ENCODE measurements around the gene CHAF1B. TPM values are rescaled to one million over a fixed set of nuclear protein-coding genes. Genes with fewer than 3 reads are reported as not detected.
A peak's percentile ranks its signal among the peaks of the same experiment; 100 is the strongest.

Gene CHAF1B
- total and polyA plus RNA-seq, 2 donors (not counting 3 experiments of a cell fraction or from before 2014, with no cell fraction given), result 7.0 to 13.0 TPM

DNA sequence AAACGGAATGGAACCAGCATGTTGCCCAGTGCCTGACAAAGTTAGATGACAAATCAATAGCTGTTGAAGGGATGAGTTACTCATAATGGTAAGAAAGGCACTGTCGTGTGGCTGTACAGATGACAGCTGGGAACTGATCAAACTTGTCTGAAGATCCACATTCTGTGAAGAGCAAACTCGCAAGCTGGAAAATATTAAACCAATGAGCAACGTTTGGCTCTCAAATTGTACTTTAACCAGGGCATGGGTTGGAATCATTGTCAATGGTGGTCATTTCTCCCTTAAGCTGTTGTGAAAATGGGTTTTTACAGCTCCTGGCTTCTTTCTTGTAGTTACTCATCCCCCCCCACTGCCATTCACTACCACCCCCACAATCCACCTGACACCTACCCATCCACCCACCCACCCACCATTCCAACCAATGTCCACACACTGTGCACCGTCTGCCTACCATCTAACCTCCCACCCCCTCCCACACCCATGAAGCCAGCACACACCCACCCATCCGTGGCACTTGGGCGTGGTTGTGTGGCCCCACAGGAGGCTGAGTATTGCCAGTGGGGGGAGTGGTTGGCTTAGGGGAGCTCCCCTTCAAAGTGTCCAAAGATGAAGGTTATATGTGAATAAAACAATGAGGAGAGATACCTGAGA lies 48.0 kb downstream of the CHAF1B start:
- peak overlapping the region; percentile 8 for H3K4me2 ChIP-seq (ENCODE audit: insufficient read depth, low read length)
- peaks cover 60% of the 10 kb centered on the region for H3K4me1 ChIP-seq (ENCODE audit: control insufficient read depth, extremely low read depth, insufficient read depth, low read length)
- H3K36me3 ChIP-seq (ENCODE audit: control insufficient read depth in 2 of 2, extremely low read depth in 1 of 2, insufficient read depth in 2 of 2, low read length in 2 of 2), result no peaks in the 10 kb centered on the region
- no peaks in the 10 kb centered on the region for H3K9me3 ChIP-seq (replicated peaks; ENCODE audit: control insufficient read depth, insufficient read depth, low read length)
- FAIRE-seq, result no peak
- peaks cover 69% of the 10 kb centered on the region for H3K79me2 ChIP-seq (ENCODE audit: control insufficient read depth, insufficient read depth, low read length)
- H3K27ac ChIP-seq (ENCODE audit: insufficient read depth, low read depth, low read length), result no peak overlapping the region
- no peaks in the 10 kb centered on the region for H4K20me1 ChIP-seq (replicated peaks; ENCODE audit: control insufficient read depth, extremely low read depth, insufficient read depth, low read length)
- no peaks in the 10 kb centered on the region for H3K9me1 ChIP-seq (replicated peaks; ENCODE audit: control insufficient read depth, extremely low read depth, insufficient read depth, low read length)
- intact Hi-C loops (cut with micrococcal nuclease) (no loop called here), dilution Hi-C loops (cut with MboI; ENCODE audit: extremely low pct_ligation_motif_present, low sequenced_read_pairs) (no loop called here)
- TF ChIP-seq, protein P1, sequence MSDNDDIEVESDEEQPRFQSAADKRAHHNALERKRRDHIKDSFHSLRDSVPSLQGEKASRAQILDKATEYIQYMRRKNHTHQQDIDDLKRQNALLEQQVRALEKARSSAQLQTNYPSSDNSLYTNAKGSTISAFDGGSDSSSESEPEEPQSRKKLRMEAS (IDR thresholded peaks at IDR 0.05; ENCODE audit: insufficient read depth, insufficient read length), result no peak
- TF ChIP-seq JUN (IDR thresholded peaks at IDR 0.05; ENCODE audit: borderline replicate concordance, insufficient read depth, insufficient read length, low read depth) (no peak), POLR2AphosphoS5 (IDR thresholded peaks at IDR 0.05; ENCODE audit: insufficient read depth, low read depth, low read length) (no peak), POLR2A (IDR thresholded peaks at IDR 0.05; ENCODE audit: low read depth, low read length) (no peak), FOS (IDR thresholded peaks at IDR 0.05; ENCODE audit: borderline replicate concordance, insufficient read depth, low read length) (no peak), MYC (IDR thresholded peaks at IDR 0.05; ENCODE audit: low read depth, low read length) (no peak), GATA2 (IDR thresholded peaks at IDR 0.05; ENCODE audit: insufficient read depth, insufficient read length, low read depth, low read length) (no peak)
- TF ChIP-seq, protein P2, sequence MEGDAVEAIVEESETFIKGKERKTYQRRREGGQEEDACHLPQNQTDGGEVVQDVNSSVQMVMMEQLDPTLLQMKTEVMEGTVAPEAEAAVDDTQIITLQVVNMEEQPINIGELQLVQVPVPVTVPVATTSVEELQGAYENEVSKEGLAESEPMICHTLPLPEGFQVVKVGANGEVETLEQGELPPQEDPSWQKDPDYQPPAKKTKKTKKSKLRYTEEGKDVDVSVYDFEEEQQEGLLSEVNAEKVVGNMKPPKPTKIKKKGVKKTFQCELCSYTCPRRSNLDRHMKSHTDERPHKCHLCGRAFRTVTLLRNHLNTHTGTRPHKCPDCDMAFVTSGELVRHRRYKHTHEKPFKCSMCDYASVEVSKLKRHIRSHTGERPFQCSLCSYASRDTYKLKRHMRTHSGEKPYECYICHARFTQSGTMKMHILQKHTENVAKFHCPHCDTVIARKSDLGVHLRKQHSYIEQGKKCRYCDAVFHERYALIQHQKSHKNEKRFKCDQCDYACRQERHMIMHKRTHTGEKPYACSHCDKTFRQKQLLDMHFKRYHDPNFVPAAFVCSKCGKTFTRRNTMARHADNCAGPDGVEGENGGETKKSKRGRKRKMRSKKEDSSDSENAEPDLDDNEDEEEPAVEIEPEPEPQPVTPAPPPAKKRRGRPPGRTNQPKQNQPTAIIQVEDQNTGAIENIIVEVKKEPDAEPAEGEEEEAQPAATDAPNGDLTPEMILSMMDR (IDR thresholded peaks at IDR 0.05; ENCODE audit: extremely low read depth in 1 of 2, insufficient read depth in 1 of 2, low read depth in 1 of 2, low read length in 2 of 2), result no peak
- BruUV-seq (replicated peaks), result no TSS peak
- H3K4me3 ChIP-seq (replicated peaks in 1 of 3; ENCODE audit: insufficient read depth in 1 of 3, low read depth in 1 of 3, low read length in 3 of 3), result no peak overlapping the region
- no peak overlapping the region for H2AFZ ChIP-seq (ENCODE audit: low read depth, low read length)
- ChIA-PET CTCF (interaction anchor here (0.8 kb wide), 1 partner anchor 10 kb away, joined by 5 read pairs; no protein-coding TSS in a partner anchor), POLR2A (interaction anchor here (1.0 to 1.4 kb wide), 2 partner anchors 21 to 45 kb away, joined by 5 to 7 read pairs; no protein-coding TSS in a partner anchor)
- DNase-seq (ENCODE audit: low read depth, low spot score), result no peak
- H3K9ac ChIP-seq (replicated peaks; ENCODE audit: extremely low read depth, insufficient read depth, low read length), result no peak overlapping the region
- H3K27me3 ChIP-seq (ENCODE audit: control insufficient read depth in 2 of 2, insufficient read depth in 2 of 2, low read length in 2 of 2), result no peaks in the 10 kb centered on the region
